HG02610 (cell line): Measurements from ENCODE around the gene USP34.

ENCODE experiments used
- ATAC-seq: cut with Tn5 transposase; IDR thresholded peaks from one replicate; pipeline ENCODE4 v1.9.1; 2021; ENCODE audit warnings: mild to moderate bottlenecking, moderate library complexity; ENCODE audit not compliant: unreplicated experiment

Gene USP34

GRCh38 chr2:61378281-61378680, 92.6 kb downstream of the USP34 start:
- ATAC-seq, result no peak

- ATAC-seq, result no peak
Measured at GRCh38 chr2:61377046-61377445, 93.8 kb downstream of the USP34 start.

DNA sequence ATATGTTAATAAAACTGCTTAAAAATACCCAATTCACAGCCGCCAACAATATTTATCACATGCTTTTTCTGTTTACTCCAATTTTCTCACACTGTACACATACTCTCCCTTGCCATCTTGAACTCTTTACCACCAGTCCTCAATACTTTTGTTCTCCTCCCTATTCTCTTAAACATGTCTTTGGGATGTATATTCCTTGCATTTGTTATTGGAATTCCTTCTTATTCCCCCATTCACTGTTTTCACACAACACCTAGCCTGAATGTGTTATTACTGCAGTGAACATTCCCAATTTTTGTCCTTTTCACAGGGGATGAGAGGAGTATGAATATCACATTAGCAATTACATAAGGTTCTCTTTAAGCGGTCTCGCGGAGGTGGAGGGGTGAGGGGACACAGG, 94.7 kb downstream of the USP34 start:
- no peak for ATAC-seq

- no peak for ATAC-seq
Measured at GRCh38 chr2:61371027-61371426, 99.9 kb downstream of the USP34 start.

- no peak for ATAC-seq
Measured at GRCh38 chr2:61368687-61369665, 101.9 kb downstream of the USP34 start.

GRCh38 chr2:61367177-61367576, 103.7 kb downstream of the USP34 start:
- no peak for ATAC-seq

DNA sequence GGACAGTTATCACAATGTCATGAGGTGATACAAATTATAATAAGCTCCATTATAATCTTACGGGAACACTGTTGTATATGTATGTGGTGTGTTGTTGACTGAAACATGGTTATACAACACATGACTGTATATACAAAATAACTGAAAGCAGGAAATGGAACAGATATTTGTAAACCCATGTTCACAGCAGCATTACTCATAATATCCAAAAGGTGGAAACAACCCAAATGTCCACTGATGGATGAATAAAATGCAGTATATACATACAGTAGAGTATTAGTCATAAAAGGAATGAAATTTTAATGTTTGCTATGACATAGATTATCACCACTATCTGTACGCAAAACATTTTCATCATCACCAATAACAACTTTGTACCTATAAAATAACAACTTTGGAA, 107.3 kb downstream of the USP34 start:
- no peak for ATAC-seq

- ATAC-seq, result no peak
Measured at GRCh38 chr2:61362873-61363272, 108.0 kb downstream of the USP34 start.

DNA sequence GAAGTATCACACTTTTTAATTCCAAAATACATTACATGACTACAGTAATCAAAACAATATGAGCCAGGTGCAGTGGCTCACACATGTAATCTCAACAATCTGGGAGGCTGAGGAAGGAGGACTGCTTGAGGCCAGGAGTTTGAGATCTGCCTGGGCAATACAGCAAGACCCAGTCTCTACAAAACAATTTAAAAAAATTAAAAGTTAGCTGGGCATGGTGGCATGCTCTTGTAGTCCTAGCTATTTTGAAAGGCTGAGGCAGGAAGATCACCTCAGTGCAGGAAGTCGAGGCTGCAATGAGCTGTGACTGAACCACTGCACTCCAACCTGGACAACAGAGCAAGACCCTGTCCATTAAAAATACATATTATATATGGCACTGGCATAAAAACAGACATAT, 109.8 kb downstream of the USP34 start:
- ATAC-seq, result no peak

- no peak for ATAC-seq
Measured at GRCh38 chr2:61359058-61359457, 111.8 kb downstream of the USP34 start.

- no peak for ATAC-seq
Measured at GRCh38 chr2:61357681-61358080, 113.2 kb downstream of the USP34 start.

DNA sequence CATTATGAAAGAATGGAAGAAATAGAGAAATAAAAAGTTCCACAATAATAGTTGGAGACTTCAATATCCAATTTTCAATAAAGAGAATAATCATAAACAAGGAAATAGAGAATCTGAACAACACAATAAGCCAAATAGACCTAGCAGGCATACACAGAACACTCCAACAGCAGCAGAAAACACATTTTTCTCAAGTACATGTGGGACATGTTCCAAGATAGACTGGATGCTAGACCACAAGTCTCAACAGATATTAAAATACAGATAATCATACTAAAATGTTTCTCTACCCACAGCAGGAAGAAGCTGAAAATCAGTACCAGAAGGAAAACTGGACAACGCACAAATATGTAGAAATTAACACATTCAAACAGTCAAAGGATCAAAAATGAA, 113.9 kb downstream of the USP34 start:
- ATAC-seq, result no peak

GRCh38 chr2:61356261-61356957, 114.5 kb downstream of the USP34 start:
- no peak for ATAC-seq

DNA sequence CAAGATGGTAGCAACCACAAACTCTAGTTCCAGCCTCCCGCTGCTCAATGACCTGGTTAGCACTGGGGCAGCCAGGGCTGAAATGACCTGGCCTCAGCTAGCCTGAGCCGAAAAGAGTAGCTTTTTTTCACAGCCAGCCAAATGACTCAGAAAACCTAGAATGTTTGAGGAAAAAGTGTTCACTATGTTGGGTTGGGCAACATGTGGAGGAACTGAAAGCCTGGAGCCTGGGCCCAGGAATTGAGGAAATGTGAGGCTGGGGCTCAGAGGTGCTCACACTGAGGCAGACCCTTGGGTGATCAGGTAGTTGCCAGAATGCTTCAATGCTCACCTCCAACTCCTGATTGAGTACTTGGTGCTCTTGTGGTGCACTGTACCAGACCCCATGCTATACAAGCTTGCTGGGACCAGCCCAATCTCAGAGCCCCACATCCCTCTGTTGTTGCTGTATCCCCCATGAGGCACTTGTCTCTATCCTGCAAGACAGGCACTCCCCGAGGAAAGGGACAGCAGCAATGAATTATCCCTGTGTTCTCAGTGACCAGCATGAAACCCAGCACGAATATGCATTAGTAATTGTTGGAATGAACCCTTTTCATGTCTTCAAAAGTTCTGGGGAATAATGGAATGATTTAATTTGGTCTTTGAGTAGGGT, 116.2 kb downstream of the USP34 start:
- ATAC-seq, result no peak

GRCh38 chr2:61353909-61354308, 117.0 kb downstream of the USP34 start:
- ATAC-seq, result no peak

GRCh38 chr2:61350777-61351176, 120.1 kb downstream of the USP34 start:
- no peak for ATAC-seq

DNA sequence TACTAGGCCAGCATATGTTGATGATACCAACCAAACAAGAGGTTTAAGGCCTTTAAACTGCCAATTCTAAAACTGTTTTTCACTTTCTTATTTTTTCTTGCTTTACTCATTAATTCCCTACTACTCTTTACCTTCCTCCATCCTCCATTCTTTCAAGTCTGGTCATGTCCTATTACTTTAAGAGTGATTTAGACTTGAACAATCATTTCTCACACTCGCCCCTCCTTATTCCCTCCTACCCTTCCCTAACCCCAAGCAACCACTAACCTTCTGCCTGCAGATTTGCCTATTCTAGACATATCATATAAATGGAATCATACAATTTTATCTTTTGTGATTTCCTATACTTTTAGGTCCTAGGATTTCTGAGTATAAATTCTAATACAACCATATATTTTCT, 127.7 kb downstream of the USP34 start:
- no peak for ATAC-seq

GRCh38 chr2:61340242-61340641, 130.6 kb downstream of the USP34 start:
- no peak for ATAC-seq

GRCh38 chr2:61338447-61338846, 132.4 kb downstream of the USP34 start:
- ATAC-seq, result no peak

DNA sequence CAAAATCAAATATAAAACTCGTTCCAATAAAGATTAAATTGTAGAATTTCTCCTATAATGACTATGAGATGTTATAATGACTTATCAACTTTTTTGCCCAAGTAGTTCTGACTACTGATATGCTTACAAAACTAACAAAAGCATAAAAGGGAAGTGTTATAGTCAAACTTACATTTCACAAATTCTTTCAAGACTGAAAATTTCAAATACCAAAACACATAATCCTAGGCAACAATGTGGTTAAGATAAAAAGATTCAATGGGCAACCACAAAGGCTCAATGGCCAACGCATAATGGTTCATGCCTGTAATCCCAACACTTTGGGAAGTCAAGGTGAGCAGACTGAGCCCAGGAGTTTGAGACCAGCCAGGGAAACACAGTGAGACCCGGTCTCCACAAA, 135.7 kb downstream of the USP34 start:
- ATAC-seq, result no peak

GRCh38 chr2:61334466-61334865, 136.4 kb downstream of the USP34 start:
- no peak for ATAC-seq
